CD4-positive, alpha-beta T cell (primary cell): Measurements from ENCODE around the gene LIPE. TPM values are rescaled to one million over a fixed set of nuclear protein-coding genes. Genes with fewer than 3 reads are reported as not detected.

ENCODE experiments used
- ATAC-seq: fragments of 200-7000 bp; cut with Tn5 transposase; one replicate; pipeline ENCODE4 v1.10.0; 2022; ENCODE audit warnings: mild to moderate bottlenecking; ENCODE audit not compliant: poor library complexity
- CTCF ChIA-PET: fragments of 350-600 bp; sonication (Branson Sonifier 250); formaldehyde crosslinking; loops from one replicate; lab custom pipeline; 2021; ENCODE audit warnings: antibody characterized with exemption, inconsistent platforms; lab: Charles Lee
- POLR2A ChIA-PET: fragments of 350-600 bp; sonication (Branson Sonifier 250); formaldehyde crosslinking; loops from one replicate; lab custom pipeline; 2021; ENCODE audit warnings: antibody characterized with exemption, inconsistent platforms; lab: Charles Lee
- DNase-seq, 14 experiments: peaks; one replicate each; pipeline ENCODE4 v3.0.0-alpha.2; 2013 to 2020; ENCODE audit warnings: mixed read lengths in 2 of 14
- H3K27ac ChIP-seq, 2 donors: one replicate each; pipeline versions ENCODE4 v1.5.1 to v1.7.0; 2013; ENCODE audit warnings: low read length in 2 of 2, low read depth in 1 of 2, mild to moderate bottlenecking in 1 of 2
- H3K27me3 ChIP-seq, 2 experiments: 1 replicate in 1 of 2; 2 replicates in 1 of 2; pipeline versions ENCODE4 v1.6.1 to v1.7.0; 2013; ENCODE audit warnings: low read length in 2 of 2, control low read depth in 1 of 2, mild to moderate bottlenecking in 1 of 2, moderate library complexity in 1 of 2; ENCODE audit not compliant: insufficient read depth in 2 of 2, control insufficient read depth in 1 of 2
- H3K36me3 ChIP-seq: one replicate; pipeline ENCODE4 v1.6.1; 2013; ENCODE audit warnings: low read length, control low read depth; ENCODE audit not compliant: insufficient read depth
- H3K4me1 ChIP-seq: one replicate; pipeline ENCODE4 v1.6.1; 2013; ENCODE audit warnings: low read length, control low read depth; ENCODE audit not compliant: insufficient read depth
- H3K4me3 ChIP-seq: one replicate; pipeline ENCODE4 v1.5.1; 2013; ENCODE audit warnings: mild to moderate bottlenecking, low read length, moderate library complexity
- H3K9me3 ChIP-seq, 2 experiments: 1 replicate in 1 of 2; 2 replicates in 1 of 2; pipeline versions ENCODE4 v1.6.1 to v1.7.0; 2013; ENCODE audit warnings: low read length in 2 of 2, mild to moderate bottlenecking in 2 of 2, control low read depth in 1 of 2, moderate library complexity in 1 of 2; ENCODE audit not compliant: control insufficient read depth in 1 of 2, insufficient read depth in 1 of 2
- H3K27ac Mint-ChIP-seq: one replicate; pipeline ENCODE4 v1.8.0; 2020; ENCODE audit warnings: mixed read lengths
- H3K27me3 Mint-ChIP-seq: one replicate; pipeline ENCODE4 v1.8.0; 2021; ENCODE audit warnings: mixed read lengths
- H3K36me3 Mint-ChIP-seq: one replicate; pipeline ENCODE4 v1.8.0; 2021; ENCODE audit warnings: low read depth, mixed read lengths
- H3K4me1 Mint-ChIP-seq: one replicate; pipeline ENCODE4 v1.8.0; 2021; ENCODE audit warnings: low read depth, mixed read lengths
- H3K4me3 Mint-ChIP-seq: one replicate; pipeline ENCODE4 v1.8.0; 2020; ENCODE audit warnings: mild to moderate bottlenecking, mixed read lengths
- H3K9me3 Mint-ChIP-seq: one replicate; pipeline ENCODE4 v1.8.0; 2020; ENCODE audit warnings: mixed read lengths
- intact Hi-C, 2 experiments: fragments of 100-400 bp; cut with DNase I in 1 of 2; cut with micrococcal nuclease in 1 of 2; formaldehyde crosslinking; loops; one replicate each; pipeline versions ENCODE4 v1.15.1 to v1.9.0; 2023 to 2025; cut with DNase I, micrococcal nuclease
- total RNA-seq, 174 experiments: library from RNA in 2 of 174; stranded (reverse) in 2 of 174; gene quantifications; one replicate each; pipeline ENCODE4 v1.2.3 and lab custom pipeline; 2021 to 2026
- TF ChIP-seq, protein P1 (sequence below): fragments of 200-600 bp; IDR thresholded peaks from one replicate; pipeline ENCODE4 v1.8.0; 2022; ENCODE audit warnings: antibody characterized with exemption, mild to moderate bottlenecking

Gene LIPE
- total RNA-seq, 2 experiments from 2014 or later = 7.6 to 8.2 TPM

- Histone ChIP-seq H3K4me3 (no peak overlapping the region), H3K4me1 (no peaks in the 10 kb centered on the region), H3K27ac (no peak overlapping the region), H3K36me3 (no peaks in the 10 kb centered on the region), H3K9me3 (no peaks in the 10 kb centered on the region), H3K27me3 (no peaks in the 10 kb centered on the region)
- intact Hi-C loops = no loop called here
- no peaks in the 10 kb centered on the region for H3K27me3 Mint-ChIP-seq
- ATAC-seq (no peak), DNase-seq (no peak)
- H3K9me3 Mint-ChIP-seq = no peaks in the 10 kb centered on the region
- H3K4me1 Mint-ChIP-seq = no peaks in the 10 kb centered on the region
- TF ChIP-seq, protein P1, sequence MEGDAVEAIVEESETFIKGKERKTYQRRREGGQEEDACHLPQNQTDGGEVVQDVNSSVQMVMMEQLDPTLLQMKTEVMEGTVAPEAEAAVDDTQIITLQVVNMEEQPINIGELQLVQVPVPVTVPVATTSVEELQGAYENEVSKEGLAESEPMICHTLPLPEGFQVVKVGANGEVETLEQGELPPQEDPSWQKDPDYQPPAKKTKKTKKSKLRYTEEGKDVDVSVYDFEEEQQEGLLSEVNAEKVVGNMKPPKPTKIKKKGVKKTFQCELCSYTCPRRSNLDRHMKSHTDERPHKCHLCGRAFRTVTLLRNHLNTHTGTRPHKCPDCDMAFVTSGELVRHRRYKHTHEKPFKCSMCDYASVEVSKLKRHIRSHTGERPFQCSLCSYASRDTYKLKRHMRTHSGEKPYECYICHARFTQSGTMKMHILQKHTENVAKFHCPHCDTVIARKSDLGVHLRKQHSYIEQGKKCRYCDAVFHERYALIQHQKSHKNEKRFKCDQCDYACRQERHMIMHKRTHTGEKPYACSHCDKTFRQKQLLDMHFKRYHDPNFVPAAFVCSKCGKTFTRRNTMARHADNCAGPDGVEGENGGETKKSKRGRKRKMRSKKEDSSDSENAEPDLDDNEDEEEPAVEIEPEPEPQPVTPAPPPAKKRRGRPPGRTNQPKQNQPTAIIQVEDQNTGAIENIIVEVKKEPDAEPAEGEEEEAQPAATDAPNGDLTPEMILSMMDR = no peak
- H3K4me3 Mint-ChIP-seq = no peak overlapping the region
- CTCF ChIA-PET = no interaction called here
- no peak overlapping the region for H3K27ac Mint-ChIP-seq
- H3K36me3 Mint-ChIP-seq = no peaks in the 10 kb centered on the region
- POLR2A ChIA-PET = no interaction called here
Measured at GRCh38 chr19:42467183-42467760, 40.1 kb upstream of the LIPE start.

- H3K4me3 ChIP-seq = no peak overlapping the region
- H3K4me3 Mint-ChIP-seq = no peak overlapping the region
- DNase-seq (no peak), ATAC-seq (no peak)
- TF ChIP-seq, protein P1 = no peak
- H3K4me1 ChIP-seq = no peaks in the 10 kb centered on the region
- no peaks in the 10 kb centered on the region for H3K27me3 Mint-ChIP-seq
- intact Hi-C loops = no loop called here
- H3K4me1 Mint-ChIP-seq = no peaks in the 10 kb centered on the region
- H3K27me3 ChIP-seq = no peaks in the 10 kb centered on the region
- no peak overlapping the region for H3K27ac Mint-ChIP-seq
- no peak overlapping the region for H3K27ac ChIP-seq
- CTCF ChIA-PET = no interaction called here
- H3K36me3 Mint-ChIP-seq = no peaks in the 10 kb centered on the region
- POLR2A ChIA-PET = no interaction called here
- no peaks in the 10 kb centered on the region for H3K9me3 ChIP-seq
- no peaks in the 10 kb centered on the region for H3K36me3 ChIP-seq
- no peaks in the 10 kb centered on the region for H3K9me3 Mint-ChIP-seq
Measured at GRCh38 chr19:42466521-42467182, 39.5 kb upstream of the LIPE start.

GRCh38 chr19:42465827-42466280, 38.7 kb upstream of the LIPE start:
- no peak overlapping the region for H3K27ac ChIP-seq
- no peak for ATAC-seq
- H3K9me3 Mint-ChIP-seq = no peaks in the 10 kb centered on the region

More at GRCh38 chr19:42465827-42466280, 38.7 kb upstream of the LIPE start:
- CTCF ChIA-PET = no interaction called here
- H3K9me3 ChIP-seq = no peaks in the 10 kb centered on the region
- DNase-seq = no peak
- H3K4me3 ChIP-seq = no peak overlapping the region
- no peaks in the 10 kb centered on the region for H3K4me1 ChIP-seq
- Mint-ChIP-seq H3K27me3 (no peaks in the 10 kb centered on the region), H3K4me3 (no peak overlapping the region), H3K27ac (no peak overlapping the region), H3K4me1 (no peaks in the 10 kb centered on the region), H3K36me3 (no peaks in the 10 kb centered on the region)
- TF ChIP-seq, protein P1 = no peak
- intact Hi-C loops = no loop called here
- H3K36me3 ChIP-seq = no peaks in the 10 kb centered on the region
- H3K27me3 ChIP-seq = no peaks in the 10 kb centered on the region
- POLR2A ChIA-PET = no interaction called here
